ENCODE measurements around the gene IQSEC1. TPM values are rescaled to one million over a fixed set of nuclear protein-coding genes. Genes with fewer than 3 reads are reported as not detected.

IQSEC1 gene
- total RNA-seq, 3 donors from 2014 or later = 19.8 to 42.2 (median 21.9) TPM

DNA sequence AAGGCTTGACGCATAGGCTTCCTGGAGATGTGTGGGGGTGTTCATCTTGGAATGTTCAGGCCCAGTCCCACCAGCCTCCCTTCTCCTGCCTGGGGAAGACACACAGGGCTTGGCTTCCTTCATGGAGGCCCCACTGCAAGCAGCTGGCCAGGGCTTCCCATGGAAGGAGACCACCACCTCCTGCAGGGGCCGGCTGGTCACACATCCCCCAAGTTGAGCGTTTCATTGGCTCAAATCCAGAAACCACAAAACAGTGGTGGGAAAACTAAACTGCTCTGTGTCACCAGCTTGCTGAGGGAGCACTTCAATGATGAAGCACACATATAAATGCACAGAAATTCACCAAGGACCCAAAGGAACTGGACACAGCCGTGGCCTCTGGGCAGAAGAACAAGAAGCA is 8.3 kb downstream of the IQSEC1 start:
- ATAC-seq (no peak), DNase-seq (no peak)
- TF ChIP-seq, protein P1, sequence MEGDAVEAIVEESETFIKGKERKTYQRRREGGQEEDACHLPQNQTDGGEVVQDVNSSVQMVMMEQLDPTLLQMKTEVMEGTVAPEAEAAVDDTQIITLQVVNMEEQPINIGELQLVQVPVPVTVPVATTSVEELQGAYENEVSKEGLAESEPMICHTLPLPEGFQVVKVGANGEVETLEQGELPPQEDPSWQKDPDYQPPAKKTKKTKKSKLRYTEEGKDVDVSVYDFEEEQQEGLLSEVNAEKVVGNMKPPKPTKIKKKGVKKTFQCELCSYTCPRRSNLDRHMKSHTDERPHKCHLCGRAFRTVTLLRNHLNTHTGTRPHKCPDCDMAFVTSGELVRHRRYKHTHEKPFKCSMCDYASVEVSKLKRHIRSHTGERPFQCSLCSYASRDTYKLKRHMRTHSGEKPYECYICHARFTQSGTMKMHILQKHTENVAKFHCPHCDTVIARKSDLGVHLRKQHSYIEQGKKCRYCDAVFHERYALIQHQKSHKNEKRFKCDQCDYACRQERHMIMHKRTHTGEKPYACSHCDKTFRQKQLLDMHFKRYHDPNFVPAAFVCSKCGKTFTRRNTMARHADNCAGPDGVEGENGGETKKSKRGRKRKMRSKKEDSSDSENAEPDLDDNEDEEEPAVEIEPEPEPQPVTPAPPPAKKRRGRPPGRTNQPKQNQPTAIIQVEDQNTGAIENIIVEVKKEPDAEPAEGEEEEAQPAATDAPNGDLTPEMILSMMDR (IDR thresholded peaks at IDR 0.05) = no peak
- Histone ChIP-seq H3K4me1 (ENCODE audit: low read depth) (no peaks in the 10 kb centered on the region), H3K4me3 (no peak overlapping the region), H3K36me3 (ENCODE audit: low read depth) (no peaks in the 10 kb centered on the region), H3K9me3 (no peaks in the 10 kb centered on the region)
- intact Hi-C loops (cut with DNase I, micrococcal nuclease) = no loop called here

DNA sequence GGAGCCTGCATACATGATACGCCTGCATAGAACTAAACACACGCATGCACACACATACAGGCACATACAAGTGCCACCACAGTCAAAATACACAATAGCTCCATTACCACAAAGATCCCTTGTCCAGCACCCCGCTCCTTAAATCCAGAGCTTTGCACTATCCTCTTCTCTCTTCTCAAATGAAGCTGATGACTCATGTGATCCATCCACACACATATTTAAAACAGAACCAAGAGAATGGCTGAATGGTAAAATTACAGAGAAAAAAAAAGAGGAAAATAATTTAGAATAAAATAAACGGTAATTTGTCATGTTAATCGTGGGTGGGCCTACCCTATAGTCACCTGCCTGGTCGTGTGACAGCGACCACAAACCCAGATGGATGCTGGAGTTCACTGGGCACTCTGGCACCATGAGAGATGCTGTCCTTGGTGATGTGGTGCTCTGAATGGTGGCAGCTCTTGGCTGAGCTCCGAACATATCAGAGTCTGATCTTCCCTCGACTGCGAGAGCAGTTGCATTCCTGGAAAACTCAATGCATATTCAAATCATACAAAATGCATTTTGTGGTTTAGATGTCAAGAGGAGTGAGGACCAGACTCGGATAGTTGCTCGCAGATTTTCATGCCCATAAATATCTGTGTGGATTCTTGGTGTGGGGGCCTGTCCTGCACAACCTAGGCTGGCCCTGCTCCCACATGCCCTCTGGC is 8.9 kb downstream of the IQSEC1 start:
- Histone ChIP-seq H3K4me1 (ENCODE audit: low read depth) (no peaks in the 10 kb centered on the region), H3K36me3 (ENCODE audit: low read depth) (no peaks in the 10 kb centered on the region), H3K9me3 (no peaks in the 10 kb centered on the region), H3K4me3 (no peak overlapping the region)
- TF ChIP-seq, protein P1 (IDR thresholded peaks at IDR 0.05) = no peak
- intact Hi-C loops (cut with DNase I, micrococcal nuclease) = no loop called here
- ATAC-seq = no peak
- no peak for DNase-seq

DNA sequence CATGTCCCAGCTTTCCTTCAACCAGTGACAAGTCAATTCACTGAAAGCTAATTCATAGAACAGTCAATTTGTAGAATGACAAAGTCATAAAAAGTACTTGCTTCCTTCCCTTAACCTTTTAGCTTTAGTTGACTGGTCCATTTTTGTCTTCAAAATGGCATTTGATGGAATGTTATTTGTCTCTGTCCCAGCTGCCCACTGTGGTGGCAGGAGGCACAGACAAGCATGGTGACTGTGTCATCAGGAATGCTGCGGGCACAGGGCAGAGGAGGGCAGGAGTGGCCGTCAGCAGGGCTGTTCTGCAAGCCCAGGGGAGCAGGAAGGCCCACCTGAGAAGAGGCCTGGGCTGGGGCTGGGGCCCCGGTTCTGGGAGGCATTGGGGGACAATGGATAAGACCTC is 10.0 kb downstream of the IQSEC1 start:
- intact Hi-C loops (cut with DNase I, micrococcal nuclease) = no loop called here
- Histone ChIP-seq H3K9me3 (no peaks in the 10 kb centered on the region), H3K4me1 (ENCODE audit: low read depth) (no peaks in the 10 kb centered on the region), H3K36me3 (ENCODE audit: low read depth) (no peaks in the 10 kb centered on the region), H3K4me3 (no peak overlapping the region)
- TF ChIP-seq, protein P1 (IDR thresholded peaks at IDR 0.05) = no peak
- ATAC-seq (no peak), DNase-seq (no peak)

DNA sequence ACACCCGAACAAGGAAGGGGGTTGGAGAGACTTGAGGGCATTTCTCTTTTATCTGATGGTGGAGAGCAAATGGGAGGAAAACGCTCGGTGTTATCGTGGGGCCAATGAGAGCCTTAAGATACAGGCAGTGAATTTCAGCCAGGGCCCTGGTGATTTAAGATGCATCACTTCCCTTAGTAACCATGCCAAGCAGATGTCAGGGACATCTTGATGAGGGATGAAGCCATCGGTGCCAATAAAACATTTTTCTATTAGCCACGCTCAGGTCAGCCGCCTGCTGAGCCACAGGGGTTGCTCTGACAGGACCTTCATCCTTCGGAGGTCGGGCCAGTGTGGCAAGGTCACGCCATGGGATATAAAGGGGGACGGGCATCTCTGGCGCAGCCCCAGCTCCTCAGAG is 10.6 kb downstream of the IQSEC1 start:
- intact Hi-C loops (cut with DNase I, micrococcal nuclease) = no loop called here
- DNase-seq (no peak), ATAC-seq (no peak)
- Histone ChIP-seq H3K4me3 (no peak overlapping the region), H3K9me3 (no peaks in the 10 kb centered on the region), H3K36me3 (ENCODE audit: low read depth) (no peaks in the 10 kb centered on the region), H3K4me1 (ENCODE audit: low read depth) (no peaks in the 10 kb centered on the region)
- TF ChIP-seq, protein P1 (IDR thresholded peaks at IDR 0.05) = no peak

DNA sequence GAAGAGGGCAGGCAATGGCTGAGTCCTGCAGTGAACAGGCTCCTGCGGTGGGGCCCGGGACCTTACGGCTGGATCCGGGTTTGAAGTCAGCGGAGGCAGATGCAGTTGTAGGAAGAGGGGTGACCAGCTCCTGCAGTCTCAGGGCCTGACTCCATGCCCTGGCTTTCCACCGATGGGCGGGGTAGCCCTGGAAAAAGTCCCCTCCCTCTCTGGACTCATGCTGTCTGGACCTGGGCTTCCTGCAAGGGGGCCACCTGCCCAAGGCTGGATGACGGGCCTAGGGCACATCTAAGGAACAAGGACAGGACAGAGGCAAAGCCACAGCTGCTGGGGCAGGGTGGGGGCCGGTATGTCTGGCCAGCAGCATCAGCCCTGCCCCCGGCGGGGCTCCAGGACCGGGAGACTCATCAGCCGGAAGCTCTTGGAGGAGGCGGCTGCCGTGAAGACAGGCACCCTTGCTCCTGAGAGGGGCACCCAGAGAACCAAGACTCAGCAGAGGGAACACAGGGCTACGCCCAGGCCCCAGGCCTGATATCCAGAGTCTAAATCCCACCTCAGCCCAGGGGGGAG is 12.8 kb downstream of the IQSEC1 start:
- no peak overlapping the region for H3K4me3 ChIP-seq
- H3K4me1 ChIP-seq (ENCODE audit: low read depth) = no peaks in the 10 kb centered on the region
- no peaks in the 10 kb centered on the region for H3K36me3 ChIP-seq (ENCODE audit: low read depth)
- H3K9me3 ChIP-seq = no peaks in the 10 kb centered on the region
- no peak for ATAC-seq
- TF ChIP-seq, protein P1 (IDR thresholded peaks at IDR 0.05) = no peak
- DNase-seq = peak in 1 of 3 donors; percentile 25
- intact Hi-C loops (cut with DNase I, micrococcal nuclease) = no loop called here
